ENCODE data around the gene NLGN4Y. TPM values are rescaled to one million over a fixed set of nuclear protein-coding genes. Genes with fewer than 3 reads are reported as not detected.

The NLGN4Y gene
- total and polyA plus RNA-seq, 10 of the 15 experiments (the other 5 are each of a cell fraction or from before 2014, with no cell fraction given) = not detected

- Histone ChIP-seq H3K4me1 (ENCODE audit: control insufficient read depth, insufficient read depth, low read length) (no peaks in the 10 kb centered on the region), H3K9me3 (replicated peaks; ENCODE audit: control insufficient read depth, insufficient read depth, low read length) (no peaks in the 10 kb centered on the region), H3K27ac (ENCODE audit: control insufficient read depth, insufficient read depth) (no peak overlapping the region), H3K79me2 (ENCODE audit: control insufficient read depth, insufficient read depth, low read length) (no peaks in the 10 kb centered on the region), H3K9ac (ENCODE audit: control insufficient read depth, insufficient read depth, low read length) (no peak overlapping the region), H3K4me2 (ENCODE audit: control insufficient read depth, insufficient read depth) (no peak overlapping the region), H3K36me3 (ENCODE audit: control insufficient read depth in 2 of 2, insufficient read depth in 2 of 2, low read length in 1 of 2) (no peaks in the 10 kb centered on the region), H2AFZ (ENCODE audit: control insufficient read depth, low read depth, low read length) (no peak overlapping the region), H4K20me1 (ENCODE audit: control insufficient read depth, insufficient read depth) (no peaks in the 10 kb centered on the region), H3K27me3 (replicated peaks in 1 of 2; ENCODE audit: control insufficient read depth in 2 of 2, insufficient read depth in 2 of 2, low read length in 1 of 2) (no peaks in the 10 kb centered on the region), H3K4me3 (no peak overlapping the region)
- WGBS (ENCODE audit: insufficient coverage, insufficient replicate concordance, low lambda C conversion rate, missing lambda C conversion rate) = no CpG with 5 or more reads among the region's 7 CpGs
- in situ Hi-C loops (cut with MboI) (no loop called here), intact Hi-C loops (cut with micrococcal nuclease; ENCODE audit: unreplicated experiment) (no loop called here)
- BruUV-seq (replicated peaks) = no TSS peak
- POLR2A ChIA-PET = no interaction called here
- SMC1A ChIA-PET (ENCODE audit: uncharacterized antibody, unreplicated experiment) = no interaction called here
- no peak for TF ChIP-seq FOXM1 (IDR thresholded peaks at IDR 0.05; ENCODE audit: low read depth, low read length)
- CTCF ChIA-PET = no interaction called here
- FAIRE-seq = no peak
- RAD21 ChIA-PET (ENCODE audit: unreplicated experiment) = no interaction called here
- no peak for DNase-seq (ENCODE audit: low read depth, low spot score)
- ATAC-seq = no peak
Observed at GRCh38 chrY:14528361-14528760, 4.0 kb downstream of the NLGN4Y start.

- ChIA-PET POLR2A (no interaction called here), SMC1A (ENCODE audit: uncharacterized antibody, unreplicated experiment) (no interaction called here), CTCF (no interaction called here), RAD21 (ENCODE audit: unreplicated experiment) (no interaction called here)
- Histone ChIP-seq H3K9ac (ENCODE audit: control insufficient read depth, insufficient read depth, low read length) (no peak overlapping the region), H3K4me1 (ENCODE audit: control insufficient read depth, insufficient read depth, low read length) (no peaks in the 10 kb centered on the region), H3K36me3 (ENCODE audit: control insufficient read depth in 2 of 2, insufficient read depth in 2 of 2, low read length in 1 of 2) (no peaks in the 10 kb centered on the region), H3K27ac (ENCODE audit: control insufficient read depth, insufficient read depth) (no peak overlapping the region), H3K4me3 (no peak overlapping the region), H3K9me3 (replicated peaks; ENCODE audit: control insufficient read depth, insufficient read depth, low read length) (no peaks in the 10 kb centered on the region), H3K4me2 (ENCODE audit: control insufficient read depth, insufficient read depth) (no peak overlapping the region), H3K27me3 (replicated peaks in 1 of 2; ENCODE audit: control insufficient read depth in 2 of 2, insufficient read depth in 2 of 2, low read length in 1 of 2) (no peaks in the 10 kb centered on the region), H3K79me2 (ENCODE audit: control insufficient read depth, insufficient read depth, low read length) (no peaks in the 10 kb centered on the region), H2AFZ (ENCODE audit: control insufficient read depth, low read depth, low read length) (no peak overlapping the region), H4K20me1 (ENCODE audit: control insufficient read depth, insufficient read depth) (no peaks in the 10 kb centered on the region)
- no TSS peak for BruUV-seq (replicated peaks)
- intact Hi-C loops (cut with micrococcal nuclease; ENCODE audit: unreplicated experiment) (no loop called here), in situ Hi-C loops (cut with MboI) (no loop called here)
- ATAC-seq (no peak), DNase-seq (ENCODE audit: low read depth, low spot score) (no peak), FAIRE-seq (no peak)
- TF ChIP-seq NKRF (conservative IDR thresholded peaks at IDR 0.05) (no peak), REST (IDR thresholded peaks at IDR 0.05; ENCODE audit: low read depth, low read length) (no peak), KDM1A (IDR thresholded peaks at IDR 0.05; ENCODE audit: borderline replicate concordance) (no peak), CREB1 (IDR thresholded peaks at IDR 0.05; ENCODE audit: low read depth) (no peak), USF2 (IDR thresholded peaks at IDR 0.05; ENCODE audit: borderline replicate concordance, low read depth, low read length) (no peak), TAF1 (IDR thresholded peaks at IDR 0.05; ENCODE audit: borderline replicate concordance, low read depth, low read length) (no peak), BACH1 (IDR thresholded peaks at IDR 0.05; ENCODE audit: borderline replicate concordance) (no peak), POLR2A (IDR thresholded peaks at IDR 0.05; ENCODE audit: low read depth, low read length) (no peak), JUNB (IDR thresholded peaks at IDR 0.05) (no peak), HDGF (IDR thresholded peaks at IDR 0.05) (no peak), RAD51 (IDR thresholded peaks at IDR 0.05) (no peak), ZNF384 (IDR thresholded peaks at IDR 0.05; ENCODE audit: borderline replicate concordance, low read depth, low read length) (no peak), FOXK2 (IDR thresholded peaks at IDR 0.05) (no peak), IKZF1 (conservative IDR thresholded peaks at IDR 0.05) (no peak)
Observed at GRCh38 chrY:14536703-14537102, 12.4 kb downstream of the NLGN4Y start.

Measured in GM12878 (cell line).